A549 (cell line): ENCODE measurements around the gene TIMM10.

Experiments
- CTCF ChIP-seq: fragments of >200 bp; sonication (Bioruptor Twin); formaldehyde crosslinking; IDR thresholded peaks from 3 replicates; pipeline ENCODE4 v1.5.1; 2016
- E2F6 ChIP-seq: IDR thresholded peaks from 2 replicates; pipeline ENCODE4 v1.6.1; 2012; ENCODE audit warnings: low read depth, borderline replicate concordance
- EP300 ChIP-seq, 2 experiments: fragments of >200 bp; sonication (Bioruptor Twin); formaldehyde crosslinking; IDR thresholded peaks; 2 replicates in 1 of 2; 3 replicates in 1 of 2; pipeline ENCODE4 v1.6.1; 2016 to 2017
- HMGXB4 ChIP-seq: fragments of 250-450 bp; sonication (Bioruptor Pico); IDR thresholded peaks from 2 replicates; pipeline ENCODE4 v1.5.0; 2021; ENCODE audit warnings: mild to moderate bottlenecking, moderate library complexity, borderline replicate concordance
- MAFK ChIP-seq: fragments of 450-650 bp; IDR thresholded peaks from 2 replicates; pipeline ENCODE4 v1.6.1; 2014; ENCODE audit not compliant: partially characterized antibody
- MAX ChIP-seq: IDR thresholded peaks from 2 replicates; pipeline ENCODE4 v1.6.1; 2012
- NR3C1 ChIP-seq: fragments of >200 bp; sonication (Bioruptor Twin); formaldehyde crosslinking; IDR thresholded peaks from 3 replicates; pipeline ENCODE4 v1.6.1; 2017
- POLR2A ChIP-seq: IDR thresholded peaks from 2 replicates; pipeline ENCODE4 v1.6.1; 2012; ENCODE audit warnings: mild to moderate bottlenecking, low read length
- SMC3 ChIP-seq: fragments of >200 bp; sonication (Bioruptor Twin); formaldehyde crosslinking; IDR thresholded peaks from 3 replicates; pipeline ENCODE4 v1.6.1; 2018; ENCODE audit warnings: inconsistent platforms
- USF2 ChIP-seq: fragments of 450-650 bp; IDR thresholded peaks from 2 replicates; pipeline ENCODE4 v1.6.1; 2014; ENCODE audit warnings: antibody characterized with exemption
- ZSCAN20 ChIP-seq: fragments of 250-450 bp; sonication (Bioruptor Pico); IDR thresholded peaks from 2 replicates; pipeline ENCODE4 v1.8.0; 2022; ENCODE audit warnings: mild to moderate bottlenecking, moderate library complexity

- no peak for TF ChIP-seq CTCF
- TF ChIP-seq POLR2A, result no peak
- no peak for TF ChIP-seq ZSCAN20 (CRISPR knock-in tag)
- no peak for TF ChIP-seq EP300 (IDR thresholded peaks at IDR 0.05)
- TF ChIP-seq MAX, result no peak
- no peak for TF ChIP-seq NR3C1
- TF ChIP-seq USF2, result no peak
- no peak for TF ChIP-seq HMGXB4 (CRISPR knock-in tag)
- TF ChIP-seq E2F6, result no peak
- no peak for TF ChIP-seq MAFK
- TF ChIP-seq SMC3, result no peak
Observed at GRCh38 chr11:57560146-57560545, 29.6 kb upstream of the TIMM10 start.
